IMR-90 (cell line): ENCODE measurements around the gene TIGD2. TPM values are rescaled to one million over a fixed set of nuclear protein-coding genes. Genes with fewer than 3 reads are reported as not detected.
A peak's percentile ranks its signal among the peaks of the same experiment; 100 is the strongest.

Experiments
- ATAC-seq: fragments of 200-7000 bp; cut with Tn5 transposase; 2 replicates; pipeline ENCODE4 v1.9.1; 2020; ENCODE audit warnings: low read depth, mild to moderate bottlenecking, moderate library complexity
- BruUV-seq: library from RNA; stranded (reverse); fragments of 400-500 nt; replicated peaks from 2 replicates; lab custom pipeline; 2021; lab: Mats Ljungman, UMichigan
- CTCF ChIA-PET: fragments of 300-600 bp; formaldehyde crosslinking; extraction: SDS; loops from one replicate; lab custom pipeline; 2021; ENCODE audit warnings: antibody characterized with exemption; lab: Yijun Ruan, JAX
- POLR2A ChIA-PET: fragments of 300-600 bp; sonication (Branson Sonifier 250); formaldehyde crosslinking; loops from one replicate; lab custom pipeline; 2022; ENCODE audit warnings: antibody characterized with exemption; ENCODE audit not compliant: unreplicated experiment; lab: Charles Lee
- DNase-seq: peaks from one replicate; pipeline ENCODE4 v3.0.0; 2013
- H2AFZ ChIP-seq: replicated peaks from 2 replicates; pipeline ENCODE3; 2013; ENCODE audit warnings: low read length, mild to moderate bottlenecking; ENCODE audit not compliant: poor library complexity
- H2AK5ac ChIP-seq: 2 replicates; pipeline ENCODE4 v1.6.1; 2013; ENCODE audit warnings: low read depth, low read length, inconsistent platforms
- H2AK9ac ChIP-seq: replicated peaks from 2 replicates; pipeline ENCODE3; 2013; ENCODE audit warnings: mild to moderate bottlenecking, low read depth, low read length, moderate library complexity; ENCODE audit not compliant: poor library complexity
- H2BK120ac ChIP-seq: 2 replicates; pipeline ENCODE4 v1.6.1; 2013; ENCODE audit warnings: low read depth, low read length, inconsistent platforms
- H2BK15ac ChIP-seq: 3 replicates; pipeline ENCODE4 v1.6.1; 2013; ENCODE audit warnings: low read depth, low read length, inconsistent platforms
- H2BK20ac ChIP-seq: 2 replicates; pipeline ENCODE4 v1.6.1; 2013; ENCODE audit warnings: low read depth, mild to moderate bottlenecking, inconsistent platforms, low read length, moderate library complexity
- H2BK5ac ChIP-seq: 2 replicates; pipeline ENCODE4 v1.6.1; 2013; ENCODE audit warnings: mild to moderate bottlenecking, low read depth, low read length, inconsistent platforms; ENCODE audit not compliant: poor library complexity, severe bottlenecking
- H3K14ac ChIP-seq: replicated peaks from 2 replicates; pipeline ENCODE4 v1.6.1; 2013; ENCODE audit warnings: low read depth, low read length, inconsistent platforms
- H3K18ac ChIP-seq: 2 replicates; pipeline ENCODE4 v1.6.1; 2013; ENCODE audit warnings: low read depth, low read length, control low read depth
- H3K23ac ChIP-seq: 2 replicates; pipeline ENCODE4 v1.6.1; 2013; ENCODE audit warnings: low read depth, low read length, inconsistent platforms
- H3K27ac ChIP-seq: 2 replicates; pipeline ENCODE4 v1.5.1; 2013; ENCODE audit warnings: mild to moderate bottlenecking, control low read depth, low read length; ENCODE audit not compliant: insufficient read depth
- H3K27me3 ChIP-seq: 2 replicates; pipeline ENCODE4 v1.6.1; 2013; ENCODE audit warnings: low read length; ENCODE audit not compliant: control insufficient read depth, insufficient read depth
- H3K36me3 ChIP-seq: 2 replicates; pipeline ENCODE4 v1.6.1; 2013; ENCODE audit warnings: low read length, mixed read lengths; ENCODE audit not compliant: control insufficient read depth, insufficient read depth
- H3K4ac ChIP-seq: 2 replicates; pipeline ENCODE4 v1.6.1; 2013; ENCODE audit warnings: low read depth, low read length, inconsistent platforms
- H3K4me1 ChIP-seq: 2 replicates; pipeline ENCODE4 v1.6.1; 2013; ENCODE audit warnings: low read length, mixed read lengths; ENCODE audit not compliant: control insufficient read depth, insufficient read depth
- H3K4me2 ChIP-seq: 2 replicates; pipeline ENCODE4 v1.6.1; 2013; ENCODE audit warnings: low read depth, mild to moderate bottlenecking, control low read depth, low read length, moderate library complexity
- H3K4me3 ChIP-seq: 2 replicates; pipeline ENCODE4 v1.5.1; 2013; ENCODE audit warnings: low read depth, mild to moderate bottlenecking, control low read depth, low read length, moderate library complexity; ENCODE audit not compliant: insufficient read depth
- H3K56ac ChIP-seq: 2 replicates; pipeline ENCODE4 v1.6.1; 2013; ENCODE audit warnings: low read length, inconsistent platforms; ENCODE audit not compliant: insufficient read depth; ENCODE audit errors: extremely low read depth
- H3K79me1 ChIP-seq, 2 experiments: 2 replicates each; pipeline ENCODE4 v1.6.1; 2013; ENCODE audit warnings: low read length in 2 of 2, inconsistent platforms in 1 of 2, low read depth in 1 of 2
- H3K9ac ChIP-seq: 2 replicates; pipeline ENCODE4 v1.6.1; 2013; ENCODE audit warnings: low read depth, low read length, control low read depth
- H3K9me1 ChIP-seq: 2 replicates; pipeline ENCODE4 v1.6.1; 2013; ENCODE audit warnings: low read length, inconsistent platforms; ENCODE audit not compliant: insufficient read depth
- H3K9me3 ChIP-seq: 2 replicates; pipeline ENCODE4 v1.6.1; 2013; ENCODE audit warnings: low read length; ENCODE audit not compliant: control insufficient read depth, insufficient read depth
- H4K20me1 ChIP-seq: 2 replicates; pipeline ENCODE4 v1.6.1; 2013; ENCODE audit warnings: low read length, inconsistent platforms; ENCODE audit not compliant: insufficient read depth
- H4K5ac ChIP-seq: 2 replicates; pipeline ENCODE4 v1.6.1; 2013; ENCODE audit warnings: mild to moderate bottlenecking, low read depth, low read length, control low read depth
- H4K8ac ChIP-seq, 2 experiments: 2 replicates each; pipeline ENCODE4 v1.6.1; 2013; ENCODE audit warnings: low read depth in 2 of 2, low read length in 2 of 2, control low read depth in 1 of 2, inconsistent platforms in 1 of 2
- H4K91ac ChIP-seq: 2 replicates; pipeline ENCODE4 v1.6.1; 2013; ENCODE audit warnings: low read depth, low read length, inconsistent platforms; ENCODE audit not compliant: insufficient read depth
- BHLHE40 ChIP-seq: fragments of 150-350 bp; IDR thresholded peaks from 2 replicates; pipeline ENCODE4 v1.6.1; 2016; ENCODE audit warnings: mild to moderate bottlenecking, low read depth, low read length
- CEBPB ChIP-seq: IDR thresholded peaks from 2 replicates; pipeline ENCODE4 v1.6.1; 2012; ENCODE audit warnings: low read depth, low read length, improper control_type of control experiment
- CHD1 ChIP-seq: IDR thresholded peaks from 2 replicates; pipeline ENCODE4 v1.6.1; 2012; ENCODE audit warnings: low read depth, low read length, improper control_type of control experiment
- FOS ChIP-seq: fragments of 150-350 bp; IDR thresholded peaks from 2 replicates; pipeline ENCODE4 v1.6.1; 2016; ENCODE audit warnings: low read depth, low read length
- MAZ ChIP-seq: IDR thresholded peaks from 2 replicates; pipeline ENCODE4 v1.6.1; 2012; ENCODE audit warnings: low read depth, mild to moderate bottlenecking, low read length, improper control_type of control experiment, moderate library complexity, borderline replicate concordance
- MXI1 ChIP-seq: IDR thresholded peaks from 2 replicates; pipeline ENCODE4 v1.6.1; 2012; ENCODE audit warnings: low read depth, mild to moderate bottlenecking, low read length, moderate library complexity, borderline replicate concordance
- NFE2L2 ChIP-seq: fragments of 150-350 bp; IDR thresholded peaks from 2 replicates; pipeline ENCODE4 v1.6.1; 2016; ENCODE audit warnings: low read depth, mild to moderate bottlenecking, low read length
- RCOR1 ChIP-seq: IDR thresholded peaks from 2 replicates; pipeline ENCODE4 v1.6.1; 2012; ENCODE audit warnings: mild to moderate bottlenecking, low read length, improper control_type of control experiment; ENCODE audit not compliant: insufficient replicate concordance
- RFX5 ChIP-seq: IDR thresholded peaks from 2 replicates; pipeline ENCODE4 v1.8.0; 2012; ENCODE audit warnings: low read depth, mild to moderate bottlenecking, low read length, moderate library complexity
- SMC3 ChIP-seq: fragments of 150-350 bp; IDR thresholded peaks from 2 replicates; pipeline ENCODE4 v1.6.1; 2016; ENCODE audit warnings: low read depth, mild to moderate bottlenecking, antibody characterized with exemption, low read length, moderate library complexity
- WGBS, 2 experiments: methylation state at CpG; one replicate each; pipeline versions ENCODE4 v1.1.5 to v1.1.7; 2013; ENCODE audit warnings: missing lambda C conversion rate in 2 of 2; ENCODE audit not compliant: insufficient read length in 1 of 2; ENCODE audit errors: extremely low coverage in 2 of 2; 5-methylcytosine and 5-hydroxymethylcytosine counted together
- dilution Hi-C: fragments of 300-500 bp; cut with HindIII; formaldehyde crosslinking; loops from one replicate; pipeline ENCODE4 v1.14.3; 2018; ENCODE audit warnings: low sequenced_read_pairs; ENCODE audit not compliant: unreplicated experiment
- in situ Hi-C: fragments of 300-500 bp; cut with MboI; formaldehyde crosslinking; loops from 3 replicates; pipeline ENCODE4 v1.14.3; 2019; ENCODE audit warnings: low sequenced_read_pairs, inconsistent platforms, mixed read lengths
- intact Hi-C: fragments of 100-400 bp; cut with micrococcal nuclease; formaldehyde crosslinking; loops from 2 replicates; pipeline ENCODE4 v1.10.0; 2022
- polyA plus RNA-seq, 3 experiments: library from polyadenylated mRNA; depleted of rRNA; stranded (reverse); fragments of >200 nt; gene quantifications; 2 replicates each; pipeline ENCODE4 v1.2.3, GENCODE V29; 2012; ENCODE audit warnings: low replicate concordance in 1 of 3
- total RNA-seq: library from RNA; depleted of rRNA; stranded (reverse); fragments of >200 nt; gene quantifications from 2 replicates; pipeline ENCODE4 v1.2.3, GENCODE V29; 2012
- TF ChIP-seq, protein P1 (sequence below): fragments of 150-350 bp; IDR thresholded peaks from 2 replicates; pipeline ENCODE4 v1.6.1; 2016; ENCODE audit warnings: low read depth, mild to moderate bottlenecking, low read length, moderate library complexity, borderline replicate concordance
- TF ChIP-seq, protein P2 (sequence below): fragments of 150-350 bp; IDR thresholded peaks from 2 replicates; pipeline ENCODE4 v1.6.1; 2017; ENCODE audit warnings: mild to moderate bottlenecking, antibody characterized with exemption, low read length, low read depth

TIGD2 gene
- total and polyA plus RNA-seq, 2 of the 4 experiments (the other 2 are of a cell fraction): 5.6 to 12.4 TPM

- BruUV-seq: no TSS peak
- H3K9me1 ChIP-seq: peaks cover 10% of the 10 kb centered on the region; the same call in 1 of the 2 replicates
- no peak overlapping the region for H2BK5ac ChIP-seq
- H3K4me1 ChIP-seq: peaks cover 7% of the 10 kb centered on the region
- dilution Hi-C loops (no loop called here), intact Hi-C loops (no loop called here), in situ Hi-C loops (no loop called here)
- no peak overlapping the region for H3K4me2 ChIP-seq
- no peak overlapping the region for H4K5ac ChIP-seq
- H3K9me3 ChIP-seq: no peaks in the 10 kb centered on the region; the same call in 1 of the 2 replicates
- H3K4me3 ChIP-seq: no peak overlapping the region
- H2BK20ac ChIP-seq: 0 out of 2 replicates have a peak overlapping the region, but pooled peaks have one; percentile 5
- H3K18ac ChIP-seq: no peak overlapping the region; the same call in 1 of the 2 replicates
- TF ChIP-seq RFX5 (no peak), MXI1 (no peak), CEBPB (no peak), FOS (no peak), CHD1 (no peak), NFE2L2 (no peak), BHLHE40 (no peak), MAZ (no peak), SMC3 (no peak), RCOR1 (no peak)
- TF ChIP-seq, protein P1, sequence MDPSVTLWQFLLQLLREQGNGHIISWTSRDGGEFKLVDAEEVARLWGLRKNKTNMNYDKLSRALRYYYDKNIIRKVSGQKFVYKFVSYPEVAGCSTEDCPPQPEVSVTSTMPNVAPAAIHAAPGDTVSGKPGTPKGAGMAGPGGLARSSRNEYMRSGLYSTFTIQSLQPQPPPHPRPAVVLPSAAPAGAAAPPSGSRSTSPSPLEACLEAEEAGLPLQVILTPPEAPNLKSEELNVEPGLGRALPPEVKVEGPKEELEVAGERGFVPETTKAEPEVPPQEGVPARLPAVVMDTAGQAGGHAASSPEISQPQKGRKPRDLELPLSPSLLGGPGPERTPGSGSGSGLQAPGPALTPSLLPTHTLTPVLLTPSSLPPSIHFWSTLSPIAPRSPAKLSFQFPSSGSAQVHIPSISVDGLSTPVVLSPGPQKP: no peak
- TF ChIP-seq, protein P2, sequence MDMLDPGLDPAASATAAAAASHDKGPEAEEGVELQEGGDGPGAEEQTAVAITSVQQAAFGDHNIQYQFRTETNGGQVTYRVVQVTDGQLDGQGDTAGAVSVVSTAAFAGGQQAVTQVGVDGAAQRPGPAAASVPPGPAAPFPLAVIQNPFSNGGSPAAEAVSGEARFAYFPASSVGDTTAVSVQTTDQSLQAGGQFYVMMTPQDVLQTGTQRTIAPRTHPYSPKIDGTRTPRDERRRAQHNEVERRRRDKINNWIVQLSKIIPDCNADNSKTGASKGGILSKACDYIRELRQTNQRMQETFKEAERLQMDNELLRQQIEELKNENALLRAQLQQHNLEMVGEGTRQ: no peak
- H3K23ac ChIP-seq: 0 out of 2 replicates have a peak overlapping the region, but pooled peaks have one; percentile 11
- no peak for ATAC-seq
- peak overlapping the region; percentile 27; the same call in 1 of the 2 replicates for H2AK5ac ChIP-seq
- peak overlapping the region; percentile 25; the same call in 1 of the 2 replicates for H3K14ac ChIP-seq
- 0 out of 4 replicates have a peak, but pooled peaks cover 0 to 4% of the 10 kb centered on the region in 2 experiments for H3K79me1 ChIP-seq
- POLR2A ChIA-PET: no interaction called here
- CTCF ChIA-PET: interaction anchor here (0.6 kb wide), 1 partner anchor 158 kb away, joined by 5 read pairs; no protein-coding TSS in a partner anchor
- no peak overlapping the region for H4K8ac ChIP-seq
- no CpG with 5 or more reads among the region's 3 CpGs for WGBS, 2 experiments
- no peak overlapping the region for H2BK15ac ChIP-seq
- no peak overlapping the region for H3K9ac ChIP-seq
- no peak overlapping the region for H3K56ac ChIP-seq
- H4K91ac ChIP-seq: no peak overlapping the region
- no peak overlapping the region for H2AFZ ChIP-seq
- DNase-seq: no peak
- no peak overlapping the region for H3K27ac ChIP-seq
- no peaks in the 10 kb centered on the region for H3K27me3 ChIP-seq
- peaks cover 3% of the 10 kb centered on the region; the same call in 1 of the 2 replicates for H3K36me3 ChIP-seq
- H2BK120ac ChIP-seq: peak overlapping the region; percentile 14; the same call in 1 of the 2 replicates
- peak overlapping the region; percentile 1 for H3K4ac ChIP-seq
- H4K20me1 ChIP-seq: no peaks in the 10 kb centered on the region
- no peak overlapping the region for H2AK9ac ChIP-seq
Observed at GRCh38 chr4:89121387-89122068, 10.2 kb downstream of the TIGD2 start.
